Cardiac muscle cell (in vitro differentiated cells and primary cell): ENCODE measurements around the gene SURF4. TPM values are rescaled to one million over a fixed set of nuclear protein-coding genes. Genes with fewer than 3 reads are reported as not detected.
A peak's percentile ranks its signal among the peaks of the same experiment; 100 is the strongest.

ENCODE experiments used
- DNase-seq, 2 donors: peaks; one replicate each; pipeline versions ENCODE4 v3.0.0 to v3.0.0-alpha.2; 2010 to 2017; ENCODE audit warnings: low read depth in 1 of 2, low spot score in 1 of 2
- H3K27ac ChIP-seq: fragments of 200-600 bp; sonication (generic); 2 replicates; pipeline ENCODE4 v1.5.1; 2016
- H3K27me3 ChIP-seq: fragments of 200-600 bp; sonication (generic); 2 replicates; pipeline ENCODE4 v1.6.0; 2016; ENCODE audit warnings: control low read depth
- H3K36me3 ChIP-seq: fragments of 200-600 bp; sonication (generic); 2 replicates; pipeline ENCODE4 v1.5.1; 2016; ENCODE audit warnings: control low read depth
- H3K4me1 ChIP-seq: fragments of 200-600 bp; sonication (generic); 2 replicates; pipeline ENCODE4 v1.8.1; 2017; ENCODE audit warnings: low read depth, mild to moderate bottlenecking, mixed run types
- H3K4me3 ChIP-seq: fragments of 200-600 bp; sonication (generic); 2 replicates; pipeline ENCODE4 v1.5.1; 2016; ENCODE audit warnings: mild to moderate bottlenecking
- H3K9me3 ChIP-seq: fragments of 200-600 bp; sonication (generic); 2 replicates; pipeline ENCODE4 v1.5.1; 2017; ENCODE audit warnings: low read depth, mild to moderate bottlenecking, control low read depth
- CTCF ChIP-seq: IDR thresholded peaks from 2 replicates; pipeline ENCODE4 v1.5.1; 2012; ENCODE audit warnings: low read depth, mild to moderate bottlenecking, low read length
- polyA plus RNA-seq: library from polyadenylated mRNA; unstranded; fragments of >200 nt; fragmentation: Nextera tagmentation; extraction: Ambion mirVana; gene quantifications from 2 replicates; pipeline ENCODE4 v1.2.1, GENCODE V29; 2016
- total RNA-seq: library from RNA; depleted of rRNA; stranded (reverse); fragments of >200 nt; gene quantifications from 2 replicates; pipeline ENCODE4 v1.2.3, GENCODE V29; 2016

Gene SURF4
- total and polyA plus RNA-seq, 2 experiments from 2014 or later = 121 to 200 TPM

- no peak for DNase-seq
- H3K27me3 ChIP-seq = no peaks in the 10 kb centered on the region
- no peak for TF ChIP-seq CTCF
- H3K9me3 ChIP-seq = no peaks in the 10 kb centered on the region
- H3K4me3 ChIP-seq = peak overlapping the region; percentile 100
- peaks cover 3% of the 10 kb centered on the region for H3K4me1 ChIP-seq
- H3K36me3 ChIP-seq = peaks cover 36% of the 10 kb centered on the region
- peak overlapping the region; percentile 99 for H3K27ac ChIP-seq
Observed at GRCh38 chr9:133346021-133346785, 29.7 kb downstream of the SURF4 start.

- peaks cover 32% of the 10 kb centered on the region for H3K36me3 ChIP-seq
- no peak for TF ChIP-seq CTCF
Observed at GRCh38 chr9:133345596-133345995, 30.3 kb downstream of the SURF4 start.

GRCh38 chr9:133344979-133345378 is 30.9 kb downstream of the SURF4 start:
- TF ChIP-seq CTCF = no peak
- no peak overlapping the region for H3K27ac ChIP-seq
- H3K36me3 ChIP-seq = peaks cover 29% of the 10 kb centered on the region
- DNase-seq = no peak
- peaks cover 3% of the 10 kb centered on the region for H3K4me1 ChIP-seq
- H3K27me3 ChIP-seq = no peaks in the 10 kb centered on the region
- no peak overlapping the region for H3K4me3 ChIP-seq
- no peaks in the 10 kb centered on the region for H3K9me3 ChIP-seq

More at GRCh38 chr9:133345596-133345995, 30.3 kb downstream of the SURF4 start:
- Histone ChIP-seq H3K9me3 (no peaks in the 10 kb centered on the region), H3K4me1 (peaks cover 3% of the 10 kb centered on the region), H3K27me3 (no peaks in the 10 kb centered on the region), H3K4me3 (no peak overlapping the region), H3K27ac (no peak overlapping the region)
- DNase-seq = no peak

- Histone ChIP-seq H3K27ac (no peak overlapping the region), H3K36me3 (peaks cover 19% of the 10 kb centered on the region)
Observed at GRCh38 chr9:133344071-133344470, 31.8 kb downstream of the SURF4 start.

GRCh38 chr9:133342570-133342969 is 33.3 kb downstream of the SURF4 start:
- H3K27me3 ChIP-seq = no peaks in the 10 kb centered on the region
- DNase-seq = no peak
- no peak overlapping the region for H3K4me3 ChIP-seq
- H3K9me3 ChIP-seq = no peaks in the 10 kb centered on the region
- H3K27ac ChIP-seq = no peak overlapping the region
- peaks cover 3% of the 10 kb centered on the region for H3K4me1 ChIP-seq
- TF ChIP-seq CTCF = no peak
- H3K36me3 ChIP-seq = peaks cover 19% of the 10 kb centered on the region

More at GRCh38 chr9:133344071-133344470, 31.8 kb downstream of the SURF4 start:
- Histone ChIP-seq H3K9me3 (no peaks in the 10 kb centered on the region), H3K4me1 (peaks cover 3% of the 10 kb centered on the region), H3K27me3 (no peaks in the 10 kb centered on the region), H3K4me3 (no peak overlapping the region)
- DNase-seq = no peak
- TF ChIP-seq CTCF = no peak
